NCI-H2107 treated with DMSO at 0.1 percent for 48 hours (cell line): Measurements from ENCODE around the gene NET1.
A peak's percentile ranks its signal among the peaks of the same experiment; 100 is the strongest.

Source experiments
- DNase-seq: peaks from one replicate; lab custom pipeline; 2025; ENCODE audit not compliant: unreplicated experiment; lab: John Stamatoyannopoulos, UW

Gene NET1

GRCh38 chr10:5441106-5441505 is 28.7 kb downstream of the NET1 start:
- no peak for DNase-seq

GRCh38 chr10:5442065-5442989 is 30.0 kb downstream of the NET1 start:
- DNase-seq: peak; percentile 54

- no peak for DNase-seq
Measured at GRCh38 chr10:5442990-5443370, 30.6 kb downstream of the NET1 start.

- no peak for DNase-seq
Measured at GRCh38 chr10:5443429-5443828, 31.1 kb downstream of the NET1 start.

- DNase-seq: no peak
Measured at GRCh38 chr10:5445006-5445405, 32.6 kb downstream of the NET1 start.

- peak; percentile 60 for DNase-seq
Measured at GRCh38 chr10:5446390-5446926, 34.1 kb downstream of the NET1 start.

GRCh38 chr10:5447056-5447455 is 34.7 kb downstream of the NET1 start:
- no peak for DNase-seq

GRCh38 chr10:5447611-5448071 is 35.3 kb downstream of the NET1 start:
- no peak for DNase-seq

GRCh38 chr10:5448333-5449001 is 36.1 kb downstream of the NET1 start:
- no peak for DNase-seq

GRCh38 chr10:5449227-5449626 is 36.9 kb downstream of the NET1 start:
- DNase-seq: no peak

GRCh38 chr10:5449823-5450222 is 37.5 kb downstream of the NET1 start:
- DNase-seq: no peak

GRCh38 chr10:5450605-5451384 is 38.4 kb downstream of the NET1 start:
- no peak for DNase-seq

- no peak for DNase-seq
Measured at GRCh38 chr10:5453749-5454489, 41.6 kb downstream of the NET1 start.

GRCh38 chr10:5456563-5456962 is 44.2 kb downstream of the NET1 start:
- DNase-seq: no peak

GRCh38 chr10:5457741-5458140 is 45.4 kb downstream of the NET1 start:
- DNase-seq: no peak

- DNase-seq: no peak
Measured at GRCh38 chr10:5458425-5458824, 46.1 kb downstream of the NET1 start.

GRCh38 chr10:5458949-5459747 is 46.8 kb downstream of the NET1 start:
- DNase-seq: no peak

- DNase-seq: no peak
Measured at GRCh38 chr10:5460468-5461202, 48.3 kb downstream of the NET1 start.

- no peak for DNase-seq
Measured at GRCh38 chr10:5461203-5461588, 48.8 kb downstream of the NET1 start.
